ENCODE results near the gene TOE1.
"Not testable (repeated sequence)": the region's sequence is repeated elsewhere in the genome, so short reads cannot be mapped to it uniquely, and the experiment has no call there.

TOE1 gene

GRCh38 chr1:45355683-45356082 lies 15.7 kb downstream of the TOE1 start:
- no peak for DNase-seq

GRCh38 chr1:45356186-45356585 lies 16.2 kb downstream of the TOE1 start:
- DNase-seq, result no peak

GRCh38 chr1:45359882-45360513 lies 20.0 kb downstream of the TOE1 start:
- peak in 1 of 4 experiments; percentile 40 for DNase-seq

- DNase-seq, result not testable (repeated sequence)
These were observed 21.0 kb downstream of the TOE1 start for GRCh38 chr1:45360981-45361380.

- no peak for DNase-seq
These were observed 24.3 kb downstream of the TOE1 start for GRCh38 chr1:45364294-45364693.

- no peak for DNase-seq
These were observed 25.1 kb downstream of the TOE1 start for GRCh38 chr1:45365051-45365450.

- DNase-seq, result no peak
These were observed 30.6 kb downstream of the TOE1 start for GRCh38 chr1:45370575-45370974.

- DNase-seq, result no peak
These were observed 33.6 kb downstream of the TOE1 start for GRCh38 chr1:45373573-45373972.

GRCh38 chr1:45375104-45376090 lies 35.4 kb downstream of the TOE1 start:
- DNase-seq, result no peak

- DNase-seq, result no peak
These were observed 38.2 kb downstream of the TOE1 start for GRCh38 chr1:45378184-45378583.

GRCh38 chr1:45379524-45379923 lies 39.6 kb downstream of the TOE1 start:
- DNase-seq, result no peak

- DNase-seq, result no peak
These were observed 40.2 kb downstream of the TOE1 start for GRCh38 chr1:45380125-45380524.

GRCh38 chr1:45380730-45381129 lies 40.8 kb downstream of the TOE1 start:
- DNase-seq, result no peak

- DNase-seq, result no peak
These were observed 41.3 kb downstream of the TOE1 start for GRCh38 chr1:45381243-45381642.

- DNase-seq, result no peak
These were observed 43.2 kb downstream of the TOE1 start for GRCh38 chr1:45383191-45383590.

- not testable (repeated sequence) for DNase-seq
These were observed 44.2 kb downstream of the TOE1 start for GRCh38 chr1:45384213-45384612.

GRCh38 chr1:45385302-45385701 lies 45.3 kb downstream of the TOE1 start:
- DNase-seq, result no peak

GRCh38 chr1:45386219-45386618 lies 46.2 kb downstream of the TOE1 start:
- no peak for DNase-seq
